CD4-positive, alpha-beta T cell treated with Interleukin-21 for 1 hour (primary cell): Measurements from ENCODE around the gene SIGLEC9.
A peak's percentile ranks its signal among the peaks of the same experiment; 100 is the strongest.

Experiments
- DNase-seq: peaks from one replicate; pipeline ENCODE4 v3.0.0-alpha.2; 2020

The SIGLEC9 gene

GRCh38 chr19:51097166-51097738 lies 27.5 kb upstream of the SIGLEC9 start:
- DNase-seq = peak; percentile 69

GRCh38 chr19:51097796-51098195 lies 26.9 kb upstream of the SIGLEC9 start:
- no peak for DNase-seq

GRCh38 chr19:51098365-51099046 lies 26.2 kb upstream of the SIGLEC9 start:
- peak; percentile 49 for DNase-seq

- DNase-seq = no peak
These were observed 25.7 kb upstream of the SIGLEC9 start for GRCh38 chr19:51099047-51099382.

GRCh38 chr19:51100601-51101000 lies 24.1 kb upstream of the SIGLEC9 start:
- no peak for DNase-seq

GRCh38 chr19:51101171-51101865 lies 23.4 kb upstream of the SIGLEC9 start:
- no peak for DNase-seq

- no peak for DNase-seq
These were observed 21.7 kb upstream of the SIGLEC9 start for GRCh38 chr19:51102991-51103390.

- no peak for DNase-seq
These were observed 20.8 kb upstream of the SIGLEC9 start for GRCh38 chr19:51103926-51104341.

- DNase-seq = no peak
These were observed 17.2 kb upstream of the SIGLEC9 start for GRCh38 chr19:51107406-51108065.

- peak; percentile 99 for DNase-seq
These were observed 16.5 kb upstream of the SIGLEC9 start, which contains the start of gene CTU1 for GRCh38 chr19:51108066-51108804. TSS of gene CTU1 (minus strand) at chr19:51108409. CDS start at chr19:51104569, 3,840 bp downstream.

- no peak for DNase-seq
These were observed 15.9 kb upstream of the SIGLEC9 start for GRCh38 chr19:51108805-51109146.

- DNase-seq = no peak
These were observed 14.1 kb upstream of the SIGLEC9 start for GRCh38 chr19:51110666-51110971.

- DNase-seq = no peak
These were observed 13.1 kb upstream of the SIGLEC9 start for GRCh38 chr19:51111606-51112005.

GRCh38 chr19:51114087-51114729 lies 10.5 kb upstream of the SIGLEC9 start:
- peak; percentile 33 for DNase-seq

- DNase-seq = peak; percentile 40
These were observed 7.9 kb upstream of the SIGLEC9 start for GRCh38 chr19:51116736-51117286.

GRCh38 chr19:51119101-51119500 lies 5.6 kb upstream of the SIGLEC9 start:
- no peak for DNase-seq

GRCh38 chr19:51119611-51120010 lies 5.1 kb upstream of the SIGLEC9 start:
- no peak for DNase-seq

- DNase-seq = no peak
These were observed 4.5 kb upstream of the SIGLEC9 start for GRCh38 chr19:51120160-51120559.

GRCh38 chr19:51121257-51121656 lies 3.4 kb upstream of the SIGLEC9 start:
- DNase-seq = no peak

GRCh38 chr19:51122112-51122981 lies 2.4 kb upstream of the SIGLEC9 start:
- no peak for DNase-seq

GRCh38 chr19:51123381-51123800 lies 1.3 kb upstream of the SIGLEC9 start:
- peak; percentile 64 for DNase-seq
